ENCODE measurements around the gene IFT52.

DNA sequence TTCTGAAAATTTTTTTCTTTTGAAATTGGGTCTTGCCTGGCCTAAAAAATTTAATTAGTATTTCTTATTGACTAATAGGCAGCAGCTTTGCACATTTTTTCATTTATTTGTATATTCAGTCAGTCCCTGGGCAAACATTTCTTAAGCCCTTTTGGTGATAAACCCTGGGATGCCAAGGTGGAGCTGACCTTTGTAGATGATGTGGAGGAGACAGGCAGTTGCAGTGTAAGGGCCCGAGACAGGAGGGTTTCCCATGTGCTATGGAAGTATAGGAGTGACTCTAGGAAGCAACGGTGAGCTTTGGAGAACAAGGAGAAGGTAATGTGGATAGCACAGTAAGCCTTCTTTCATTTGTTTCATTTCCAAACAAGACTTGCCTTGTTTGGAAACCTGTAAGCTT is 79.7 kb downstream of the IFT52 start:
- TF ChIP-seq, protein P1, sequence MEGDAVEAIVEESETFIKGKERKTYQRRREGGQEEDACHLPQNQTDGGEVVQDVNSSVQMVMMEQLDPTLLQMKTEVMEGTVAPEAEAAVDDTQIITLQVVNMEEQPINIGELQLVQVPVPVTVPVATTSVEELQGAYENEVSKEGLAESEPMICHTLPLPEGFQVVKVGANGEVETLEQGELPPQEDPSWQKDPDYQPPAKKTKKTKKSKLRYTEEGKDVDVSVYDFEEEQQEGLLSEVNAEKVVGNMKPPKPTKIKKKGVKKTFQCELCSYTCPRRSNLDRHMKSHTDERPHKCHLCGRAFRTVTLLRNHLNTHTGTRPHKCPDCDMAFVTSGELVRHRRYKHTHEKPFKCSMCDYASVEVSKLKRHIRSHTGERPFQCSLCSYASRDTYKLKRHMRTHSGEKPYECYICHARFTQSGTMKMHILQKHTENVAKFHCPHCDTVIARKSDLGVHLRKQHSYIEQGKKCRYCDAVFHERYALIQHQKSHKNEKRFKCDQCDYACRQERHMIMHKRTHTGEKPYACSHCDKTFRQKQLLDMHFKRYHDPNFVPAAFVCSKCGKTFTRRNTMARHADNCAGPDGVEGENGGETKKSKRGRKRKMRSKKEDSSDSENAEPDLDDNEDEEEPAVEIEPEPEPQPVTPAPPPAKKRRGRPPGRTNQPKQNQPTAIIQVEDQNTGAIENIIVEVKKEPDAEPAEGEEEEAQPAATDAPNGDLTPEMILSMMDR (IDR thresholded peaks at IDR 0.05) = no peak
- no peak for TF ChIP-seq POLR2A (IDR thresholded peaks at IDR 0.05)

Measured in body of pancreas (tissue), 4 donors.